HCT116 (cell line): Measurements from ENCODE around the gene CCDC88C. TPM values are rescaled to one million over a fixed set of nuclear protein-coding genes. Genes with fewer than 3 reads are reported as not detected.

Experiments
- ATAC-seq: fragments of 200-7000 bp; cut with Tn5 transposase; 2 replicates; pipeline ENCODE4 v1.9.1; 2020; ENCODE audit warnings: mild to moderate bottlenecking, moderate library complexity
- BruUV-seq: library from RNA; stranded (reverse); fragments of 400-500 nt; replicated peaks from 2 replicates; lab custom pipeline; 2021; lab: Mats Ljungman, UMichigan
- CTCF ChIA-PET: fragments of 300-600 bp; sonication (Branson Sonifier 250); formaldehyde crosslinking; loops from one replicate; lab custom pipeline; 2021; ENCODE audit warnings: antibody characterized with exemption; lab: Charles Lee
- POLR2A ChIA-PET: fragments of 300-600, 350-600 bp; sonication (Branson Sonifier 250); formaldehyde crosslinking; loops from one replicate; lab custom pipeline; 2021; ENCODE audit warnings: antibody characterized with exemption; lab: Charles Lee
- RAD21 ChIA-PET, 2 experiments: fragments of 300-600 bp; sonication (Branson Sonifier 250); formaldehyde crosslinking; loops; one replicate each; lab custom pipeline; 2023; ENCODE audit warnings: low total read pairs in 2 of 2; ENCODE audit not compliant: uncharacterized antibody in 2 of 2, unreplicated experiment in 2 of 2, low non-redundant PET in 1 of 2; lab: Charles Lee
- DNase-seq: peaks from one replicate; pipeline ENCODE4 v3.0.0-alpha.2; 2010; ENCODE audit warnings: low read depth, low spot score
- H2AFZ ChIP-seq: fragments of 200-600 bp; shearing (Covaris generic), sonication (generic); 2 replicates; pipeline ENCODE4 v1.6.1; 2017; ENCODE audit warnings: low read depth, mixed run types, mixed read lengths, antibody characterized with exemption, low read length; ENCODE audit not compliant: poor library complexity, severe bottlenecking
- H3K27ac ChIP-seq: 2 replicates; pipeline ENCODE4 v1.5.1; 2012; ENCODE audit warnings: low read depth, low read length
- H3K27me3 ChIP-seq: fragments of 200-600 bp; sonication (generic); 2 replicates; pipeline ENCODE4 v1.6.1; 2016; ENCODE audit warnings: mixed run types, low read length, mixed read lengths; ENCODE audit not compliant: insufficient read depth
- H3K36me3 ChIP-seq, 2 experiments: fragments of 200-500 bp in 1 of 2; fragments of 200-600 bp in 1 of 2; sonication (Bioruptor generic) in 1 of 2; sonication (generic) in 1 of 2; 2 replicates each; pipeline versions ENCODE4 v1.5.1 to v1.6.1; 2014 to 2016; ENCODE audit warnings: low read length in 2 of 2, inconsistent platforms in 1 of 2, mixed read lengths in 1 of 2, mixed run types in 1 of 2; ENCODE audit not compliant: insufficient read depth in 2 of 2, control insufficient read depth in 1 of 2
- H3K4me1 ChIP-seq, 2 experiments: fragments of 200-600 bp in 1 of 2; sonication (generic) in 1 of 2; 2 replicates each; pipeline versions ENCODE4 v1.5.1 to v1.6.1; 2012 to 2017; ENCODE audit warnings: low read length in 2 of 2, inconsistent platforms in 1 of 2, mild to moderate bottlenecking in 1 of 2, mixed read lengths in 1 of 2, mixed run types in 1 of 2, moderate library complexity in 1 of 2; ENCODE audit not compliant: insufficient read depth in 2 of 2, control insufficient read depth in 1 of 2
- H3K4me2 ChIP-seq: fragments of 200-600 bp; sonication (generic); 2 replicates; pipeline ENCODE4 v1.6.1; 2017; ENCODE audit warnings: mixed run types, low read length, mixed read lengths
- H3K4me3 ChIP-seq, 2 experiments: fragments of 200-600 bp in 1 of 2; sonication (generic) in 1 of 2; replicated peaks in 1 of 2; 2 replicates each; pipeline ENCODE4 v1.5.1; 2011 to 2016; ENCODE audit warnings: low read length in 2 of 2, control low read depth in 1 of 2, low read depth in 1 of 2, mild to moderate bottlenecking in 1 of 2, mixed read lengths in 1 of 2, mixed run types in 1 of 2
- H3K79me2 ChIP-seq: fragments of 200-600 bp; sonication (generic); 2 replicates; pipeline ENCODE4 v1.6.1; 2017; ENCODE audit warnings: mild to moderate bottlenecking, mixed run types, low read length, moderate library complexity, mixed read lengths; ENCODE audit not compliant: insufficient read depth
- H3K9ac ChIP-seq: fragments of 200-600 bp; sonication (generic); 2 replicates; pipeline ENCODE4 v1.6.1; 2016; ENCODE audit warnings: low read length, mixed read lengths
- H3K9me2 ChIP-seq: fragments of 200-600 bp; sonication (generic), shearing (Covaris generic); 2 replicates; pipeline ENCODE4 v1.6.1; 2017; ENCODE audit warnings: mixed run types, mild to moderate bottlenecking, moderate library complexity; ENCODE audit not compliant: insufficient read depth
- H3K9me3 ChIP-seq, 2 experiments: fragments of 200-500 bp in 1 of 2; fragments of 200-600 bp in 1 of 2; sonication (Bioruptor generic) in 1 of 2; sonication (generic) in 1 of 2; 2 replicates each; pipeline ENCODE4 v1.6.1; 2014 to 2017; ENCODE audit warnings: low read length in 2 of 2, mixed read lengths in 2 of 2, inconsistent platforms in 1 of 2, low read depth in 1 of 2, mild to moderate bottlenecking in 1 of 2, mixed run types in 1 of 2, moderate library complexity in 1 of 2; ENCODE audit not compliant: control insufficient read depth in 1 of 2, insufficient read depth in 1 of 2
- H4K20me1 ChIP-seq: fragments of 200-600 bp; sonication (generic), shearing (Covaris generic); 2 replicates; pipeline ENCODE4 v1.6.1; 2017; ENCODE audit warnings: mixed run types, mild to moderate bottlenecking, moderate library complexity; ENCODE audit not compliant: insufficient read depth
- ATF3 ChIP-seq: IDR thresholded peaks from 2 replicates; pipeline ENCODE4 v1.6.1; 2012
- CBX3 ChIP-seq: IDR thresholded peaks from 2 replicates; pipeline ENCODE4 v1.6.1; 2012; ENCODE audit warnings: low read depth
- EGR1 ChIP-seq: IDR thresholded peaks from 2 replicates; pipeline ENCODE4 v1.6.1; 2012; ENCODE audit warnings: low read depth
- ELF1 ChIP-seq: IDR thresholded peaks from 2 replicates; pipeline ENCODE4 v1.6.1; 2012; ENCODE audit warnings: low read depth, borderline replicate concordance
- EZH2 ChIP-seq: fragments of 200-600 bp; sonication (generic); IDR thresholded peaks from 2 replicates; pipeline ENCODE4 v1.6.1; 2017; ENCODE audit warnings: antibody characterized with exemption, mixed run types
- MAX ChIP-seq: IDR thresholded peaks from 2 replicates; pipeline ENCODE4 v1.6.1; 2012
- POLR2A ChIP-seq: IDR thresholded peaks from 2 replicates; pipeline ENCODE4 v1.7.0; 2011; ENCODE audit warnings: borderline replicate concordance; ENCODE audit not compliant: insufficient read depth, insufficient read length; ENCODE audit errors: extremely low read depth
- REST ChIP-seq: IDR thresholded peaks from 2 replicates; pipeline ENCODE4 v1.6.1; 2012; ENCODE audit warnings: low read depth
- SP1 ChIP-seq: IDR thresholded peaks from 2 replicates; pipeline ENCODE4 v1.6.1; 2012; ENCODE audit warnings: low read depth
- YY1 ChIP-seq: IDR thresholded peaks from 2 replicates; pipeline ENCODE4 v1.6.1; 2011; ENCODE audit warnings: low read length, low read depth, moderate library complexity, mild to moderate bottlenecking; ENCODE audit not compliant: insufficient replicate concordance; ENCODE audit errors: extremely low read depth
- ZFX ChIP-seq: fragments of 450-650 bp; IDR thresholded peaks from 2 replicates; pipeline ENCODE4 v1.6.1; 2017
- intact Hi-C: fragments of 100-400 bp; cut with micrococcal nuclease; formaldehyde crosslinking; loops from 2 replicates; pipeline ENCODE4 v1.10.0; 2022
- total RNA-seq: library from RNA; stranded (reverse); gene quantifications from one replicate; pipeline ENCODE4 v1.2.1, GENCODE V29; 2021; ENCODE audit not compliant: unreplicated experiment

Gene CCDC88C
- total RNA-seq, 1 experiment from 2014 or later = 20.8 TPM

DNA sequence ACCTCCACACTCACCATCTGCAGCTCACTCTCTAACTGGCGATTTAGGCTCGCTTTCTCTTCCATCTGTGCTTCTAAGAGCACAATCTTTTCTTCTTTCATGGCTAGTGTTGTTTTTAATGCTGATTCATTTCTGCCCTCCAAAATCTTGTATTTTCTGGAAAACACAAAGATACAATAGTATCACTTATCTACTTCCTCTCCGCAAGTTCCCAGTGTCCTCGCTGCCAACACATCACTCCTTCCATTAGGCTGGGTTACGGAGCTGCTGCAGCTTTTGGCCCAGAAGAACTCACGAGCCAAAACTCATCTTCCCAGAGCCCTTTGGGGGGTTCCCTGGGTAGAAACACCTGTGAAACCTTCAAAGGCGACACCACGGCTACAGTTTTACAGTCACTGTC lies 109.3 kb downstream of the CCDC88C start:
- Histone ChIP-seq H3K9me3 (no peaks in the 10 kb centered on the region), H3K4me3 (no peak overlapping the region), H4K20me1 (no peaks in the 10 kb centered on the region), H3K9me2 (no peaks in the 10 kb centered on the region), H3K9ac (no peak overlapping the region), H3K27me3 (no peaks in the 10 kb centered on the region), H3K79me2 (no peaks in the 10 kb centered on the region), H3K4me1 (peaks cover 0 to 8% of the 10 kb centered on the region in 2 experiments; a peak in 2 of 4 replicates), H2AFZ (no peak overlapping the region), H3K36me3 (peaks cover 8 to 9% of the 10 kb centered on the region in 2 experiments; a peak in 3 of 4 replicates), H3K4me2 (no peak overlapping the region), H3K27ac (no peak overlapping the region)
- RAD21 ChIA-PET = no interaction called here
- DNase-seq = no peak
- intact Hi-C loops = no loop called here
- no peak for TF ChIP-seq MAX
- TF ChIP-seq POLR2A = no peak
- TF ChIP-seq CBX3 = no peak
- no peak for TF ChIP-seq EGR1
- TF ChIP-seq SP1 = no peak
- TF ChIP-seq YY1 = no peak
- TF ChIP-seq ZFX = no peak
- no peak for TF ChIP-seq EZH2
- TF ChIP-seq REST = no peak
- TF ChIP-seq ATF3 = no peak
- TF ChIP-seq ELF1 = no peak
- POLR2A ChIA-PET = no interaction called here
- CTCF ChIA-PET = no interaction called here
- ATAC-seq = no peak
- no TSS peak for BruUV-seq
